ENCODE measurements around the gene CDH8. TPM values are rescaled to one million over a fixed set of nuclear protein-coding genes. Genes with fewer than 3 reads are reported as not detected.

The CDH8 gene
- total and polyA plus RNA-seq, 2 donors (not counting 1 experiment from before 2014, with no cell fraction given), result not detected

DNA sequence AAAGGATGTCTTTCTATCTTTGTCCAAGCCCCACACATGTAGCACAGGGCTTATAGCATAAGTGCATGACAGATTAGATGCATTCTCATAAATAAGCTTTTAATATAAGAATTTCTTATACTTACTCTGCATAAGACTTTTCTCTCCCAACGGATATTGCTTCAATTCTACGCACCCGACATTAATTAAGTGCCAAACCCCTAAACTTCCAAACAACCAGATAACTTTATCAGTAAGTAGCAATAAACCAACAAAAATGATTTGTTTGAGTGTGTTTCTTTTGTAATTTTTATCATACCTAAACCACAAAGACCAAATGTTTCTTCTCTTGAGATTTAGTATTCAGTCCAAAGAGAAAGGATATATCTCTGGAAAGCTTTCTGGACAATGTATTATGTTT lies 391.5 kb downstream of the CDH8 start:
- H2AFZ ChIP-seq (ENCODE audit: low read length), result no peak overlapping the region
- no peak overlapping the region for H3K9ac ChIP-seq (ENCODE audit: insufficient read depth, low read length)
- TF ChIP-seq, protein P1, sequence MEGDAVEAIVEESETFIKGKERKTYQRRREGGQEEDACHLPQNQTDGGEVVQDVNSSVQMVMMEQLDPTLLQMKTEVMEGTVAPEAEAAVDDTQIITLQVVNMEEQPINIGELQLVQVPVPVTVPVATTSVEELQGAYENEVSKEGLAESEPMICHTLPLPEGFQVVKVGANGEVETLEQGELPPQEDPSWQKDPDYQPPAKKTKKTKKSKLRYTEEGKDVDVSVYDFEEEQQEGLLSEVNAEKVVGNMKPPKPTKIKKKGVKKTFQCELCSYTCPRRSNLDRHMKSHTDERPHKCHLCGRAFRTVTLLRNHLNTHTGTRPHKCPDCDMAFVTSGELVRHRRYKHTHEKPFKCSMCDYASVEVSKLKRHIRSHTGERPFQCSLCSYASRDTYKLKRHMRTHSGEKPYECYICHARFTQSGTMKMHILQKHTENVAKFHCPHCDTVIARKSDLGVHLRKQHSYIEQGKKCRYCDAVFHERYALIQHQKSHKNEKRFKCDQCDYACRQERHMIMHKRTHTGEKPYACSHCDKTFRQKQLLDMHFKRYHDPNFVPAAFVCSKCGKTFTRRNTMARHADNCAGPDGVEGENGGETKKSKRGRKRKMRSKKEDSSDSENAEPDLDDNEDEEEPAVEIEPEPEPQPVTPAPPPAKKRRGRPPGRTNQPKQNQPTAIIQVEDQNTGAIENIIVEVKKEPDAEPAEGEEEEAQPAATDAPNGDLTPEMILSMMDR (conservative IDR thresholded peaks at IDR 0.05 in 1 of 2, IDR thresholded peaks at IDR 0.05 in 1 of 2; ENCODE audit: low read depth in 1 of 2, low read length in 2 of 2), result no peak
- TF ChIP-seq EZH2 (IDR thresholded peaks at IDR 0.05; ENCODE audit: low read length, missing control alignments), result no peak
- H3K4me2 ChIP-seq (ENCODE audit: extremely low read depth, insufficient read depth, low read length), result no peak overlapping the region
- H3K36me3 ChIP-seq (ENCODE audit: control insufficient read depth, insufficient read depth, low read length), result no peaks in the 10 kb centered on the region
- no peaks in the 10 kb centered on the region for H4K20me1 ChIP-seq (ENCODE audit: control insufficient read depth, extremely low read depth, insufficient read depth, low read length)
- no peak overlapping the region for H3K27ac ChIP-seq (ENCODE audit: insufficient read depth, low read length)
- no peaks in the 10 kb centered on the region for H3K4me1 ChIP-seq (ENCODE audit: control insufficient read depth, extremely low read depth, insufficient read depth, low read length)
- DNase-seq (ENCODE audit: low read depth in 2 of 2), result no peak
- no peaks in the 10 kb centered on the region for H3K27me3 ChIP-seq (ENCODE audit: control insufficient read depth, insufficient read depth, low read length)
- H3K4me3 ChIP-seq (replicated peaks in 1 of 4; ENCODE audit: control extremely low read depth in 1 of 4, insufficient read depth in 1 of 4, low read depth in 3 of 4, low read length in 4 of 4), result no peak overlapping the region
- no peaks in the 10 kb centered on the region for H3K79me2 ChIP-seq (ENCODE audit: control insufficient read depth, insufficient read depth, low read length)
- H3K9me3 ChIP-seq (ENCODE audit: control insufficient read depth, insufficient read depth, low read depth, low read length), result no peaks in the 10 kb centered on the region

- no peak overlapping the region for H3K4me2 ChIP-seq (ENCODE audit: extremely low read depth, insufficient read depth, low read length)
- no peak overlapping the region for H3K9ac ChIP-seq (ENCODE audit: insufficient read depth, low read length)
- no peak overlapping the region for H3K4me3 ChIP-seq (replicated peaks in 1 of 4; ENCODE audit: control extremely low read depth in 1 of 4, insufficient read depth in 1 of 4, low read depth in 3 of 4, low read length in 4 of 4)
- TF ChIP-seq EZH2 (IDR thresholded peaks at IDR 0.05; ENCODE audit: low read length, missing control alignments), result no peak
- TF ChIP-seq, protein P1 (conservative IDR thresholded peaks at IDR 0.05 in 1 of 2, IDR thresholded peaks at IDR 0.05 in 1 of 2; ENCODE audit: low read depth in 1 of 2, low read length in 2 of 2), result no peak
- H3K4me1 ChIP-seq (ENCODE audit: control insufficient read depth, extremely low read depth, insufficient read depth, low read length), result no peaks in the 10 kb centered on the region
- no peaks in the 10 kb centered on the region for H3K79me2 ChIP-seq (ENCODE audit: control insufficient read depth, insufficient read depth, low read length)
- no peaks in the 10 kb centered on the region for H3K9me3 ChIP-seq (ENCODE audit: control insufficient read depth, insufficient read depth, low read depth, low read length)
- no peak for DNase-seq (ENCODE audit: low read depth in 2 of 2)
- no peaks in the 10 kb centered on the region for H3K36me3 ChIP-seq (ENCODE audit: control insufficient read depth, insufficient read depth, low read length)
- no peak overlapping the region for H2AFZ ChIP-seq (ENCODE audit: low read length)
- H3K27ac ChIP-seq (ENCODE audit: insufficient read depth, low read length), result no peak overlapping the region
- no peaks in the 10 kb centered on the region for H4K20me1 ChIP-seq (ENCODE audit: control insufficient read depth, extremely low read depth, insufficient read depth, low read length)
- no peaks in the 10 kb centered on the region for H3K27me3 ChIP-seq (ENCODE audit: control insufficient read depth, insufficient read depth, low read length)
These were observed 418.9 kb downstream of the CDH8 start for GRCh38 chr16:61617219-61617783.

DNA sequence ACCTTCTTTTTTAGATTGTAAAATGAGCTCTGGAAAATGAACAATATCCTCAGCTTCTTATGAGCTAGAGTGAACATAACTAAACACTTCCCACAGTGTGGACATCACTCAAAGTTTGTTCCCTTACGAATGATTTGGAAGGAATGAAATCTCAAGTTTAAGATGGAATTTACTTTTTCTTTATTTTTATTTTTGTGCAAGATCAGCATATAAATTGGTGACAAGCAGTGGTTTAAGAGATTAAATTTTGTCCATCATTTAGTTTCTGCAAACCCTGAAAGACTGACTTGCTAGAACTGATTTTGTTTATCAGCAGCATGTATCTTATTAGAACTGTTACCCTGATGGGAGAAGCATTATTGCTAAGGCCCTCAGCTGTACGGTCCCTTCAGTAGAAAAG lies 420.1 kb downstream of the CDH8 start:
- Histone ChIP-seq H2AFZ (ENCODE audit: low read length) (no peak overlapping the region), H3K9ac (ENCODE audit: insufficient read depth, low read length) (no peak overlapping the region), H3K4me1 (ENCODE audit: control insufficient read depth, extremely low read depth, insufficient read depth, low read length) (no peaks in the 10 kb centered on the region), H3K79me2 (ENCODE audit: control insufficient read depth, insufficient read depth, low read length) (no peaks in the 10 kb centered on the region), H3K36me3 (ENCODE audit: control insufficient read depth, insufficient read depth, low read length) (no peaks in the 10 kb centered on the region), H3K4me3 (replicated peaks in 1 of 4; ENCODE audit: control extremely low read depth in 1 of 4, insufficient read depth in 1 of 4, low read depth in 3 of 4, low read length in 4 of 4) (no peak overlapping the region), H3K27me3 (ENCODE audit: control insufficient read depth, insufficient read depth, low read length) (no peaks in the 10 kb centered on the region), H3K27ac (ENCODE audit: insufficient read depth, low read length) (no peak overlapping the region), H4K20me1 (ENCODE audit: control insufficient read depth, extremely low read depth, insufficient read depth, low read length) (no peaks in the 10 kb centered on the region), H3K9me3 (ENCODE audit: control insufficient read depth, insufficient read depth, low read depth, low read length) (no peaks in the 10 kb centered on the region), H3K4me2 (ENCODE audit: extremely low read depth, insufficient read depth, low read length) (no peak overlapping the region)
- TF ChIP-seq EZH2 (IDR thresholded peaks at IDR 0.05; ENCODE audit: low read length, missing control alignments), result no peak
- TF ChIP-seq, protein P1 (conservative IDR thresholded peaks at IDR 0.05 in 1 of 2, IDR thresholded peaks at IDR 0.05 in 1 of 2; ENCODE audit: low read depth in 1 of 2, low read length in 2 of 2), result no peak
- no peak for DNase-seq (ENCODE audit: low read depth in 2 of 2)
